ENCODE results near the gene AGBL4.

AGBL4 gene

GRCh38 chr1:49225464-49225863 lies 798.3 kb downstream of the AGBL4 start (continued):
- no peak for TF ChIP-seq POU6F1 (CRISPR knock-in tag; IDR thresholded peaks at IDR 0.05; ENCODE audit: borderline replicate concordance, low read depth)
- TF ChIP-seq ZNF565 (CRISPR knock-in tag; conservative IDR thresholded peaks at IDR 0.05; ENCODE audit: low read depth) = no peak
- no peak for TF ChIP-seq BACH2 (CRISPR knock-in tag; IDR thresholded peaks at IDR 0.05; ENCODE audit: borderline replicate concordance)
- no peak for TF ChIP-seq SNAI2 (CRISPR knock-in tag; IDR thresholded peaks at IDR 0.05)
- no peak for TF ChIP-seq TSHZ2 (CRISPR knock-in tag; IDR thresholded peaks at IDR 0.05)
- no peak for TF ChIP-seq GLIS3 (CRISPR knock-in tag; IDR thresholded peaks at IDR 0.05)
- no peak for TF ChIP-seq ZNF70 (CRISPR knock-in tag; IDR thresholded peaks at IDR 0.05)

GRCh38 chr1:49213301-49213700 lies 810.5 kb downstream of the AGBL4 start:
- ATAC-seq = no peak
- TF ChIP-seq ZNF565 (CRISPR knock-in tag; conservative IDR thresholded peaks at IDR 0.05; ENCODE audit: low read depth) = no peak
- TF ChIP-seq ESRRG (CRISPR knock-in tag; IDR thresholded peaks at IDR 0.05) = no peak
- TF ChIP-seq PPARA (CRISPR knock-in tag; IDR thresholded peaks at IDR 0.05; ENCODE audit: borderline replicate concordance) = no peak
- no peak for TF ChIP-seq PATZ1 (CRISPR knock-in tag; IDR thresholded peaks at IDR 0.05; ENCODE audit: borderline replicate concordance)
- no peak for TF ChIP-seq TOX (CRISPR knock-in tag; IDR thresholded peaks at IDR 0.05; ENCODE audit: borderline replicate concordance)
- no peak for TF ChIP-seq CSRNP3 (CRISPR knock-in tag; IDR thresholded peaks at IDR 0.05)
- no peak for TF ChIP-seq BACH2 (CRISPR knock-in tag; IDR thresholded peaks at IDR 0.05; ENCODE audit: borderline replicate concordance)
- TF ChIP-seq TCF4 (CRISPR knock-in tag; IDR thresholded peaks at IDR 0.05; ENCODE audit: borderline replicate concordance) = no peak
- TF ChIP-seq SNAI2 (CRISPR knock-in tag; IDR thresholded peaks at IDR 0.05) = no peak
- no peak for TF ChIP-seq RARB (CRISPR knock-in tag; IDR thresholded peaks at IDR 0.05)
- no peak for TF ChIP-seq CREB5 (CRISPR knock-in tag; IDR thresholded peaks at IDR 0.05; ENCODE audit: low read depth)
- no peak for TF ChIP-seq GLIS3 (CRISPR knock-in tag; IDR thresholded peaks at IDR 0.05)
- no peak for TF ChIP-seq OSR1 (CRISPR knock-in tag; IDR thresholded peaks at IDR 0.05)
- TF ChIP-seq ZC3H10 (CRISPR knock-in tag; IDR thresholded peaks at IDR 0.05) = no peak
- TF ChIP-seq POU6F1 (CRISPR knock-in tag; IDR thresholded peaks at IDR 0.05; ENCODE audit: borderline replicate concordance, low read depth) = no peak
- no peak for TF ChIP-seq ZNF70 (CRISPR knock-in tag; IDR thresholded peaks at IDR 0.05)

- ATAC-seq = peak; percentile 48; the same call in 2 of the 3 replicates
- TF ChIP-seq ESRRG (CRISPR knock-in tag; IDR thresholded peaks at IDR 0.05) (no peak), OSR1 (CRISPR knock-in tag; IDR thresholded peaks at IDR 0.05) (no peak), CREB5 (CRISPR knock-in tag; IDR thresholded peaks at IDR 0.05; ENCODE audit: low read depth) (no peak), CSRNP3 (CRISPR knock-in tag; IDR thresholded peaks at IDR 0.05) (no peak), GLIS3 (CRISPR knock-in tag; IDR thresholded peaks at IDR 0.05) (no peak), BACH2 (CRISPR knock-in tag; IDR thresholded peaks at IDR 0.05; ENCODE audit: borderline replicate concordance) (no peak), TCF4 (CRISPR knock-in tag; IDR thresholded peaks at IDR 0.05; ENCODE audit: borderline replicate concordance) (no peak)
Observed at GRCh38 chr1:49208712-49209111, 815.0 kb downstream of the AGBL4 start.
